Stimulated activated naive CD8-positive, alpha-beta T cell treated with anti-CD3 and anti-CD28 coated beads, Interleukin-15, Interleukin-2, amounts not matched to agents 100 ng/mL and 50 ng/mL, for 24 hours (primary cell): ENCODE measurements around the gene GSS.

Source experiments
- H3K27ac Mint-ChIP-seq: one replicate; pipeline ENCODE4 v1.8.0; 2021; ENCODE audit warnings: mild to moderate bottlenecking, mixed read lengths
- H3K27me3 Mint-ChIP-seq: one replicate; pipeline ENCODE4 v1.8.0; 2021; ENCODE audit warnings: mixed read lengths
- H3K36me3 Mint-ChIP-seq: one replicate; pipeline ENCODE4 v1.8.0; 2021; ENCODE audit warnings: low read depth, mixed read lengths
- H3K4me1 Mint-ChIP-seq: one replicate; pipeline ENCODE4 v1.8.0; 2021; ENCODE audit warnings: low read depth, mixed read lengths
- H3K4me3 Mint-ChIP-seq: one replicate; pipeline ENCODE4 v1.8.0; 2021; ENCODE audit warnings: mild to moderate bottlenecking, mixed read lengths
- H3K9me3 Mint-ChIP-seq: one replicate; pipeline ENCODE4 v1.8.0; 2021; ENCODE audit warnings: mixed read lengths

Gene GSS

DNA sequence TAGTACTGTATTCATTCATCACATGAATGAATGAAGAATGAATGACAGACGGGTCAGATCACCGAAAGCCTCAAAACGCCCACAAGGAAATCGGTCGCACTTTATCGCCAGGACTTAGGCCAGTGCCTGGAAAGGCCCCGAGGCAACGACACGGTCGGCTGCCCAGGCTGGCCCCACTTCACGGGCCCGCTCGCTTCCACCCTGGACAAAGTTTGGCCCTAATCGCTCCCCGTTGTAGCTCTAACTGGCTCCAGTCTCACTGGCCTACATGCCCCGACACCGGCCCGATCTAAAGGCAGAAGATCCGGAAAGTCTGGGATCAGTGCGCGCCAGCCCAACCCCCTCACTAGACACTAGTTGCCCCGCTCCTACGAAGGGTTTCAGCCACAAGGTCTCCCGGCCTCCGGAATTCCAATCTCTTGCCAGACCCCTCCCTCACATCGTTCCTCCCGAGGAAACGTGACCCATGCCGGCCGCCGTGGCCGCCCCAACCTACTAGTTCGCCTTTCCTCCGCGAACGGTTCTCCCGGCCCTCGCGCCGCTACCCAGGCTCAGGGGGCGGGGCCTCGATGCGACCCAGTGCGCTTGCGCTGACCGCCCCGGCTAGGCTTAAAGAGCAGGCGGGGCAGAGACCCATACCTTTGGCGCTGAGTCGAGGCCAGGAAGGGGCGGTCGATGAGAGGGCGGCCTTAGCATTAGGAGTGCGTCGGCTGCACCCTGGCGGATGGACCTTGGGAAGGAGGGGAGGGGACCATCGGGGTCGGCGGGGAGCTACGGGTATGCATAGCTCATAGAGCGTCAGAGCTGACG is at the start of gene GSS, which contains the start of gene MYH7B:
Gene GSS (minus strand): TSS at position 576 of the 810 bp plus-strand sequence. CDS start 3,954 bp downstream, outside the sequence.
Gene MYH7B (plus strand): TSS at position 638 of the 810 bp plus-strand sequence. CDS start 22,138 bp downstream, outside the sequence.
- Mint-ChIP-seq H3K9me3 (no peaks in the 10 kb centered on the region), H3K27me3 (no peaks in the 10 kb centered on the region), H3K4me1 (peaks cover 21% of the 10 kb centered on the region), H3K27ac (peak within 1 kb of the TSS; percentile 94), H3K4me3 (peak within 1 kb of the TSS; percentile 97), H3K36me3 (peaks cover under 1% of the 10 kb centered on the region)

DNA sequence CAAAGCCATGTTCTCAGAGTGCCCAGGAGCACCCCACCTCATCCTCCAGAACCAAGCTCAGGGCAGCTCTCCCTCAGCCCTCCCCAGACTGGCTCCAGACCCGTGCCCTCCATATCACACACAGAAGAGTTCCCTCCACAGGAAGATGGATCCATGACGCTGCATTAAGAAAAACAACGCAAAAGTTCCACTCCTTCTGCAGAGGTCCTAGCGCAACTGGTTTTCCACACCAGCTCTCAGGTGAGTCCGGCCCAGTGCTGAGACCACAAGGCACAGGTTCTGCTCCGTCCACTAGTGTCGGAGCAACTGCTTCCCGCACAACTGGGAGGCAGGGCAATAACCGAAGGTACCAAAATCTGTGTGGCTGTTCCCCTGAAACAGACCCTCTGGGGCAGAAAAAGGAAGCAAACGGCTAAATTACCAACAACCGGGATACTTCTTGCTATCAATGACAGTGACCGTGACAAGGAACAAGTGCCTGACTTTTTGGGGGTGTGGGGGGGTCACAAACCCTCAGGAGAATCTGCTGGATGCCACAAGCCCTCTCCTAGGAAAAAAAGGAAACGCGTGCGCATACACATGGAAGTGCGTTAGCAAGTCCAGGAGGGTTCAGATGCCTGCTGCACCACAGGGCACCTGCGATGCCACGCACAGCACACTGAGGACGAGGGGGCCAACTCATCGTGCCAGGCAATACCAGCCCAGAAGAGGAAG is 49.3 kb upstream of the GSS start:
- H3K36me3 Mint-ChIP-seq, result peaks cover 43% of the 10 kb centered on the region
- H3K27me3 Mint-ChIP-seq, result no peaks in the 10 kb centered on the region

DNA sequence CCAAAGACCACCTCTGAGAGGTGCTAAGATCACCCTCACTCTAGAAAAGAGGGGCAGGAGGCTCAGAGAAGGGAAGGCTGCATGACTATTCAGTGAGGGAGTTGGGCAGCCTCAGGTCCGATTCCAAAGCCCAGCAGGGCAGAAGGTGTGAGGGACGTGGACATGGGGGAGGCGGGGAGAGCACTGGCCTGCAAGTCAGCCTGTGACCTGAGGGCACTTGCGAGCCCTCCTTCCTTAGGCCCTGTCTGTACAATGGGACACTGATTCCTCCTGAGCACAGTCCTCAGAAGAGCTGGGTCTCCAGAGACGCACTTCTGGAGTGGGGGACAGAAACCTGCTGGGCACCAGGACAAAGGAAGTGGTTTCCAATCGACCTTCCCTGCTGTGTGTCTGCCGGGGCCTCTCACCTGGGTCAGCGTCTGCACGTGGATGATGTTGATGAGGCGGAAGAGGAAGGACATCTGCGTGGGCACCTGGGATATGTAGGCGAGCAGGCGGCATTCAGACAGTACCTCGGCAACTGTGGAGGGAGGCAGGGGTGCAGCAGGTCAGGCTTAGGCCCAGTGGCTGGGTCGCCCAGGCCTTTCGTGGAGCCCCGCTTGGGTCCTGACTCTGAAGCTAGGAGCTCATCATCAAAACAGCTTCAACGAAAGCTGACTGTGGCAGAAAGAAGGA is 48.6 kb upstream of the GSS start:
- Mint-ChIP-seq H3K4me1 (no peaks in the 10 kb centered on the region), H3K27ac (no peak overlapping the region), H3K9me3 (no peaks in the 10 kb centered on the region), H3K27me3 (no peaks in the 10 kb centered on the region), H3K36me3 (peaks cover 39% of the 10 kb centered on the region), H3K4me3 (no peak overlapping the region)

More for the DNA sequence above, 49.3 kb upstream of the GSS start:
- Mint-ChIP-seq H3K4me1 (no peaks in the 10 kb centered on the region), H3K4me3 (no peak overlapping the region), H3K9me3 (no peaks in the 10 kb centered on the region), H3K27ac (no peak overlapping the region)

DNA sequence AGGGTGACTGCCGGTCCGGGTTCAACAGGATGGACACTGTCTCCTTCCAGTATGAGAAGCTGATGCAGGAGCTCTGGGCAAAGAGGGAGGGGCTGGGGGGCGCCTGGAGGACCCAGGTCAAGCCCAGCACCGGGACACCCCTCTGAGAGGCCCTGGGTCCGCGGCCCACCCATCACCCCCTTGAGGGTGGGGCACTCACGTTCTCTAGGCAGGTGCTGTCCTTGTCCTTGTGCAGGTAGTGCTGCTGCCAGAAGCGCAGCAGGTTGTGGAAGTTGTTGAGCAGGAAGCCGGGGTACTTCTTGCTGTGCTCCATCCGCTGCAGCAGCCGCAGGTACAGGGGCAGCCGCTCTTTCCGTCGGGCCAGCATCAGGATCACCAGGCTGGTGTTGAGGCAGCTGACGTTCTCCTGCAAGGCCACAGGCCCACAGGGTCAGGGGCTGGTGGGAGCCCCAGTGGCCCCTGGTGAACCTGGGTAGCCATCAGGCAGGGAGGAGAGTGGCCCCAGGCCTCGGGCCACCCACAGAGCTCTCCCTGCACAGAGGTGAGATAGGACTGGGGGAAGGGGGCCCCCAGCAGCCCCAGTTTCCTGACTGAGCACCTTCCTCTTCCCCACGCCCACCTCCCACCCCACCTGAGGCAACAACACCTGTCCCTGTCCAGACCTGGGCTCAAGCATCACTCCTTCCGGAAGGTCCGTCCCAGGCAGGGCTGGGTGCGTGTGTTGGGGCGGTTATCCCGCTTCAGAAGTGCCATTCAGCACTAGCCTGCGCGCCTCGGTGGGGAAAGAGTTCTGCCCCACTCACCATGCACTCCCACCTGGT is 47.8 kb upstream of the GSS start:
- Mint-ChIP-seq H3K27me3 (no peaks in the 10 kb centered on the region), H3K36me3 (peaks cover 40% of the 10 kb centered on the region), H3K9me3 (no peaks in the 10 kb centered on the region), H3K27ac (no peak overlapping the region), H3K4me3 (no peak overlapping the region), H3K4me1 (no peaks in the 10 kb centered on the region)

DNA sequence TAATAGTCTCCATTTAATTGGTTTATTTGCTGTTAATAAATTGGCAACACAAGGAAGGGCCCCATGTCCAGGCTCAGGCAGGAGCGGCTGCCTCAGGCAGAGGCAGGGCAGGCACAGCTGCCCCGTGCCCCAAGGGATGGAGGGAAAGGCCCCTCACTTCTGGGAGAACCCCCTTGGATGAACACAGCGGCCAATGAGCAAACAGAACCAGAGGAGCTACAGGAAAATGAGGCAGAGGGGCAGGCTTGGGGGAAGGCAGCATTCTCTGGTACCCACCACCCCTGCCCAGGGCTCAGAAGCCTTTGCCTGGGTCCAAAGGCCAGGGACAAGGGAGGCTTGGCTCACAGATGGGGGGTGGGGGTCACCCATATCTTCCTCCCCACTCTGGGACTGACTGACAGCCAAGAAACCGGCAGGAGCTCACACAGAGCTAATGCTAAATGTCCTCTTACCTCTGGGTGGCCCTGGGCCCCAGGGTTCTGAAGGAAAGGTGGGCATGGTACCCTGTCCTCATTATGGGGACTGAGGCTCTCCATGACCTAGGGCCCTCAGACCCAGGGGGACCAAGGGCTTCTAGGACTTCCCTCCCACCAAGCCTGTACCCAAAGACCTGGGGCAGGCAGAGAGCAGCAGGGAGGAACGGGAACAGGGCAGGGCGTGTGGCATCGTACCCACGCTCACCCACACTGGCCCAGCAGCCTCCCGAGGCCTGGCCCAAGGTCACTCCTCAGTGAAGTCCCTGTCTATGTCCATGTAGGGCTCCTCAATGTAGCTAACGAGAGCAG is 47.0 kb upstream of the GSS start:
- Mint-ChIP-seq H3K27me3 (no peaks in the 10 kb centered on the region), H3K27ac (no peak overlapping the region), H3K4me1 (no peaks in the 10 kb centered on the region), H3K4me3 (no peak overlapping the region), H3K36me3 (peaks cover 46% of the 10 kb centered on the region), H3K9me3 (no peaks in the 10 kb centered on the region)

DNA sequence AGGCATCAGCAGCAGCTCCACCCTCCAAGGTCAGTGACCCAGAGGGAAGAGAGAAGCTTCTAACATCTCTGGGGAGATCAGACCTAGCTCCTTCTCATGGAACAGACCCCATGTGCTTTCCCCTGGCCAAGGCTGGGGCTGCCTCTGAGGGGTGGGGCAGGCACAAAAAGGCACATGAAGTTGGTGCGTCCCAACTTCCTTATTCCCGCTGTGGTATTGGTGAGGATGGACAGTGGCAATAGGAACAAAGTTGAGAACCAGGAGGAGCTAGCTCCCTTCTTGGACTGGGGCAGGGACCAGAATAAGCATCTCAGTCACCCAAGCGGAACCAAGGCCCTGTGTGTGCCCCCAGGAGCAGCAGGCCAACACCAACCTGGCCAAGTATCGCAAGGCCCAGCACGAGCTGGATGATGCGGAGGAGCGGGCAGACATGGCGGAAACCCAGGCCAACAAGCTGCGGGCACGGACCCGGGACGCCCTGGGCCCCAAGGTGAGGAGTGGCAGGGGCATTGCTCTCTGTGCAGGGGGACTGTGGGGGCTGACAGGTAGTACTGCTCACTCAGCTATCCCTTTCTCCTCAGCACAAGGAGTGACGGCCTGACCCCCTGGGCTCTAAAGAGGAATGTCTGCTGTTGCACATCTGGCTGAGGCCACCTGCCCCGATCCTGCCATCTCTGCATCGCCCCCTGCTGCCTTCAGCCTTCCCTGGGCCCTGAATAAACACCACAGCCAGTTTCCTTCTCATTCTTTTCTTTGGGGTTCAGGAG is 46.2 kb upstream of the GSS start:
- Mint-ChIP-seq H3K4me1 (no peaks in the 10 kb centered on the region), H3K27ac (no peak overlapping the region), H3K36me3 (peaks cover 46% of the 10 kb centered on the region), H3K27me3 (no peaks in the 10 kb centered on the region), H3K4me3 (no peak overlapping the region), H3K9me3 (no peaks in the 10 kb centered on the region)

DNA sequence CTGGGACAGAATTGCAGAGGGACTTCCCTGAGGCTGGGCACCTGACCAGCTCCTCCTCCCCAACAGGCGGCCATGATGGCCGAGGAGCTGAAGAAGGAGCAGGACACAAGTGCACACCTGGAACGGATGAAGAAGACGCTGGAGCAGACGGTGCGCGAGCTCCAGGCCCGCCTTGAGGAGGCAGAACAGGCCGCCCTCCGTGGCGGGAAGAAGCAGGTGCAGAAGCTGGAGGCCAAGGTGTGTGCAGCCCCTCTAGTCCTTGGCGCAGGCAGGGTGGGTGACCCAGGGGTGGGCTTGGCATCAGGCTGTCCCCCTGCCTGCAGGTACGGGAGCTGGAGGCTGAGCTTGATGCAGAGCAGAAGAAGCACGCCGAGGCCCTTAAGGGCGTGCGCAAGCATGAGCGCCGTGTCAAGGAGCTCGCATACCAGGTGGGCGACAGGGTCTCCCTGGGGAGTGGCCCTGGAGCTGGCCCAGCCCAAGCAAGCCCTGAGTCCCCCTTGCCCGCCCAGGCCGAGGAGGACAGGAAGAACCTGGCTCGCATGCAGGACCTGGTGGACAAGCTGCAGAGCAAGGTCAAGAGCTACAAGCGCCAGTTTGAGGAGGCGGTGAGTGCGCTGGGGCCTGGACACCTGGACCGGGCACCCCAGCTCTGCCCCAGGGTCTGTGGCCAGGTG is 45.5 kb upstream of the GSS start:
- Mint-ChIP-seq H3K36me3 (peaks cover 48% of the 10 kb centered on the region), H3K27me3 (no peaks in the 10 kb centered on the region), H3K27ac (no peak overlapping the region)

DNA sequence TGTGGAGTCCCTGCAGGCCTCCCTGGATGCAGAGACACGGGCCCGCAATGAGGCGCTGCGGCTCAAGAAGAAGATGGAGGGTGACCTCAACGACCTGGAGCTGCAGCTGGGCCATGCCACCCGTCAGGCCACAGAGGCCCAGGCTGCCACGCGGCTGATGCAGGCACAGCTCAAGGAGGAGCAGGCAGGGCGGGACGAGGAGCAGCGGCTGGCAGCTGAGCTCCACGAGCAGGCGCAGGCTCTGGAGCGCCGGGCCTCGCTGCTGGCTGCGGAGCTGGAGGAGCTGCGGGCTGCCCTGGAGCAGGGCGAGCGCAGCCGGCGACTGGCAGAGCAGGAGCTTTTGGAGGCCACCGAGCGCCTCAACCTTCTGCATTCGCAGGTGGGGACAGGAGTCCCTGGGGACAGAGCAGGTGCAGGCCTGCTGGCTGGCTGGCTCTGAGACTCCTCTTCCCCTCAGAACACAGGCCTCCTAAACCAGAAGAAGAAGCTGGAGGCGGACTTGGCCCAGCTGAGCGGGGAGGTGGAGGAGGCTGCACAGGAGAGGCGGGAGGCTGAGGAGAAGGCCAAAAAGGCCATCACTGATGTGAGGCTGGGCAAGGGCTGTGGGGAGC is 44.8 kb upstream of the GSS start:
- H3K36me3 Mint-ChIP-seq, result peaks cover 49% of the 10 kb centered on the region

More for the DNA sequence above, 45.5 kb upstream of the GSS start:
- Mint-ChIP-seq H3K4me1 (no peaks in the 10 kb centered on the region), H3K9me3 (no peaks in the 10 kb centered on the region), H3K4me3 (no peak overlapping the region)

DNA sequence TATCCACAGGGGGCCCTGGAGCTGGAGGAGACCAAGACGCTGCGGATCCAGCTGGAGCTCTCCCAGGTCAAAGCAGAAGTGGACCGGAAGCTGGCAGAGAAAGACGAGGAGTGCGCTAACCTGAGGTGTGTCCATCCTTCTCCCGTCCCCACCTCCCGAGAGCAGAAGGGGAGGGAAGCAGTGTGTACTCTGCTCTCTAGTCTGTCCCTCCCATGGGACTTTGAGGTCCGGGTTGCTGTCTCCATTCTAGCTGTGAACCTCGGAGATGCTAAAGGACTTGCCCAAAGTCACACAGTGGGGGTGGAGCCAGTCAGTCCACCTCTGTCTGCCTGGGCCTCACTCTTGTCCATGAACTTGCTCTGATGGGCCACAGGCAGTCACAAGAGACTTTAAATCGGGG is 44.2 kb upstream of the GSS start:
- H3K4me3 Mint-ChIP-seq, result no peak overlapping the region
- no peaks in the 10 kb centered on the region for H3K4me1 Mint-ChIP-seq
- no peak overlapping the region for H3K27ac Mint-ChIP-seq
- H3K27me3 Mint-ChIP-seq, result no peaks in the 10 kb centered on the region
- H3K36me3 Mint-ChIP-seq, result peaks cover 48% of the 10 kb centered on the region
- H3K9me3 Mint-ChIP-seq, result no peaks in the 10 kb centered on the region

More for the DNA sequence above, 44.8 kb upstream of the GSS start:
- no peak overlapping the region for H3K4me3 Mint-ChIP-seq
- H3K9me3 Mint-ChIP-seq, result no peaks in the 10 kb centered on the region
- no peaks in the 10 kb centered on the region for H3K27me3 Mint-ChIP-seq
- no peaks in the 10 kb centered on the region for H3K4me1 Mint-ChIP-seq
- no peak overlapping the region for H3K27ac Mint-ChIP-seq

DNA sequence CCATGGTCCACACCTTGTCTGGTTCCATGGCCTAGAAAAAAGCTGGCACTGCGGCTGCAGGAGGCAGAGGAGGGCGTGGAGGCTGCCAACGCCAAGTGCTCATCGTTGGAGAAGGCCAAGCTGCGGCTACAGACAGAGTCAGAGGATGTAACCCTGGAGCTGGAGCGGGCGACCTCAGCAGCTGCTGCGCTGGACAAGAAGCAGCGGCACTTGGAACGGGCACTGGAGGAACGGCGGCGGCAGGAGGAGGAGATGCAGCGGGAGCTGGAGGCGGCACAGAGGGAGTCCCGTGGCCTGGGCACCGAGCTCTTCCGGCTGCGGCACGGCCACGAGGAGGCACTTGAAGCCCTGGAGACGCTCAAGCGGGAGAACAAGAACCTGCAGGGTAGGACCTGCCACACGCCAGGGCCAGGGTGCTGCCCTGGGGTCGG is 43.4 kb upstream of the GSS start:
- H3K9me3 Mint-ChIP-seq, result no peaks in the 10 kb centered on the region
- H3K4me3 Mint-ChIP-seq, result no peak overlapping the region
- H3K27me3 Mint-ChIP-seq, result no peaks in the 10 kb centered on the region
- H3K27ac Mint-ChIP-seq, result no peak overlapping the region
- no peaks in the 10 kb centered on the region for H3K4me1 Mint-ChIP-seq
- H3K36me3 Mint-ChIP-seq, result peaks cover 44% of the 10 kb centered on the region

DNA sequence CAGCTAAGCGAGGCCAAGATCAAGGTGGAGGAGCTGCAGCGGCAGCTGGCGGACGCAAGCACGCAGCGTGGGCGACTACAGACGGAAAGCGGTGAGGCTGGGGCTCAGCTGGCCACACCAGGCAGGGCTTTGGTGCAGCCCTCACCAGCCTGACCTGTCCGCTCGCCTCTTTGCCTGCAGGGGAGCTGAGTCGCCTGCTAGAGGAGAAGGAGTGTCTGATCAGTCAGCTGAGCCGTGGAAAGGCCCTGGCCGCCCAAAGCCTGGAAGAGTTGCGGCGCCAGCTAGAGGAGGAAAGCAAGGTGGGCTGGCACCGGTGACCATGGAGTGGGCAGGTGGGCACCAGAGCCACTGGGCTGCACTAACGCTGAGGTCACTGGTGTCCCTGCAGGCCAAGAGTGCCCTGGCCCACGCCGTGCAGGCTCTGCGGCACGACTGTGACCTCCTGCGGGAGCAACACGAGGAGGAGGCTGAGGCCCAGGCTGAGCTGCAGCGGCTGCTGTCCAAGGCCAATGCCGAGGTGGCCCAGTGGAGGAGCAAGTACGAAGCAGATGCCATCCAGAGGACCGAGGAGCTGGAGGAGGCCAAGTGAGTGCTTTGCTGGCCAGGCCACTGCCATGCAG is 42.8 kb upstream of the GSS start:
- peaks cover 41% of the 10 kb centered on the region for H3K36me3 Mint-ChIP-seq
- H3K4me1 Mint-ChIP-seq, result no peaks in the 10 kb centered on the region
- H3K27ac Mint-ChIP-seq, result no peak overlapping the region
- H3K4me3 Mint-ChIP-seq, result no peak overlapping the region
- no peaks in the 10 kb centered on the region for H3K9me3 Mint-ChIP-seq
- H3K27me3 Mint-ChIP-seq, result no peaks in the 10 kb centered on the region

DNA sequence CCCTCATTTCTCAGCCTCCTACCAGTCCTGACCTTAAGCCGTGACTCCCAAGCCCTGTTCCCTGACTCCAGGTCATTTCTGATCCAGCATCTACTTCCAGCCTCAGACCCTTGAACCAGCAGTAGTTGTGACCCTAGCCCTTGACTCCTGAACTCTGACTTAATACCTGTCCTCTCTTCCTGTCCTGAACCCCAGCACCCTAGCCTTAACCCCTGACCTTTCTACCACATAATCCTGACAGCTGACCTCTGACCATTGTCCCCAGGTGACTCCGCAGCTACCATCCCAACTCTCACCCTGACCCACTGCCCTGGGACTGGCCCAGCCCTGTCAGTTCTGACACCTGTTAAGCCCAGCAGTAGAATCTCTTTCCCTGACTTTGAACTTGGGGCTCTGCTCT is 42.2 kb upstream of the GSS start:
- no peaks in the 10 kb centered on the region for H3K4me1 Mint-ChIP-seq
- H3K4me3 Mint-ChIP-seq, result no peak overlapping the region
- peaks cover 37% of the 10 kb centered on the region for H3K36me3 Mint-ChIP-seq
- no peaks in the 10 kb centered on the region for H3K9me3 Mint-ChIP-seq
- H3K27me3 Mint-ChIP-seq, result no peaks in the 10 kb centered on the region
- no peak overlapping the region for H3K27ac Mint-ChIP-seq
